HL-60 (cell line): Measurements from ENCODE around the gene G3BP2.
"Not testable (repeated sequence)": the region's sequence is repeated elsewhere in the genome, so short reads cannot be mapped to it uniquely, and the experiment has no call there.

Source experiments
- DNase-seq, 2 experiments: peaks; one replicate each; pipeline ENCODE4 v3.0.0-alpha.2; 2010 to 2020; ENCODE audit warnings: low read depth in 1 of 2, low spot score in 1 of 2
- H3K27ac ChIP-seq: fragments of 250-450 bp; sonication (Bioruptor Pico); replicated peaks from 2 replicates; pipeline ENCODE4 v1.5.1; 2020; ENCODE audit warnings: mild to moderate bottlenecking, moderate library complexity
- H3K27me3 ChIP-seq: fragments of 250-450 bp; sonication (Bioruptor Pico); 2 replicates; pipeline ENCODE4 v1.5.1; 2021; ENCODE audit warnings: mild to moderate bottlenecking, moderate library complexity; ENCODE audit not compliant: insufficient read depth, poor library complexity, severe bottlenecking
- H3K4me3 ChIP-seq: replicated peaks from 2 replicates; pipeline ENCODE4 v1.5.1; 2011; ENCODE audit warnings: mild to moderate bottlenecking, control low read depth, low read length; ENCODE audit not compliant: insufficient read depth
- CTCF ChIP-seq: IDR thresholded peaks from one replicate; pipeline ENCODE4 v1.5.1; 2011; ENCODE audit warnings: low read length, control low read depth, inconsistent platforms; ENCODE audit not compliant: insufficient read depth
- GABPA ChIP-seq: IDR thresholded peaks from 2 replicates; pipeline ENCODE4 v1.6.1; 2012; ENCODE audit warnings: low read depth
- POLR2AphosphoS5 ChIP-seq: IDR thresholded peaks from 2 replicates; pipeline ENCODE4 v1.6.1; 2012; ENCODE audit warnings: low read depth
- REST ChIP-seq: IDR thresholded peaks from 2 replicates; pipeline ENCODE4 v1.6.1; 2012; ENCODE audit warnings: low read depth; ENCODE audit not compliant: insufficient replicate concordance
- SPI1 ChIP-seq: IDR thresholded peaks from 2 replicates; pipeline ENCODE4 v1.6.1; 2012; ENCODE audit warnings: low read depth, mild to moderate bottlenecking, borderline replicate concordance

The G3BP2 gene

GRCh38 chr4:75696581-75696980 lies 23.4 kb upstream of the G3BP2 start:
- Histone ChIP-seq H3K27ac (no peak overlapping the region), H3K27me3 (no peaks in the 10 kb centered on the region), H3K4me3 (no peak overlapping the region)
- no peak for DNase-seq
- no peak for TF ChIP-seq CTCF
- no peak for TF ChIP-seq GABPA
- no peak for TF ChIP-seq POLR2AphosphoS5
- no peak for TF ChIP-seq REST

GRCh38 chr4:75696071-75696470 lies 22.9 kb upstream of the G3BP2 start:
- Histone ChIP-seq H3K4me3 (no peak overlapping the region), H3K27ac (no peak overlapping the region), H3K27me3 (no peaks in the 10 kb centered on the region)
- no peak for DNase-seq
- no peak for TF ChIP-seq CTCF

- not testable (repeated sequence) for H3K4me3 ChIP-seq, H3K27me3 ChIP-seq, DNase-seq, H3K27ac ChIP-seq
Observed at GRCh38 chr4:75692066-75692465, 18.9 kb upstream of the G3BP2 start.

- H3K4me3 ChIP-seq, H3K27ac ChIP-seq, DNase-seq, H3K27me3 ChIP-seq: not testable (repeated sequence)
Observed at GRCh38 chr4:75687125-75687524, 13.9 kb upstream of the G3BP2 start.

GRCh38 chr4:75686346-75686745 lies 13.1 kb upstream of the G3BP2 start:
- no peak overlapping the region for H3K27ac ChIP-seq
- TF ChIP-seq SPI1 (no peak), CTCF (no peak), GABPA (no peak), POLR2AphosphoS5 (no peak), REST (no peak)
- H3K27me3 ChIP-seq: no peaks in the 10 kb centered on the region
- DNase-seq: no peak
- no peak overlapping the region for H3K4me3 ChIP-seq
